ENCODE data around the gene CRB2. TPM values are rescaled to one million over a fixed set of nuclear protein-coding genes. Genes with fewer than 3 reads are reported as not detected.

Gene CRB2
- total RNA-seq, 1 donor = not detected

DNA sequence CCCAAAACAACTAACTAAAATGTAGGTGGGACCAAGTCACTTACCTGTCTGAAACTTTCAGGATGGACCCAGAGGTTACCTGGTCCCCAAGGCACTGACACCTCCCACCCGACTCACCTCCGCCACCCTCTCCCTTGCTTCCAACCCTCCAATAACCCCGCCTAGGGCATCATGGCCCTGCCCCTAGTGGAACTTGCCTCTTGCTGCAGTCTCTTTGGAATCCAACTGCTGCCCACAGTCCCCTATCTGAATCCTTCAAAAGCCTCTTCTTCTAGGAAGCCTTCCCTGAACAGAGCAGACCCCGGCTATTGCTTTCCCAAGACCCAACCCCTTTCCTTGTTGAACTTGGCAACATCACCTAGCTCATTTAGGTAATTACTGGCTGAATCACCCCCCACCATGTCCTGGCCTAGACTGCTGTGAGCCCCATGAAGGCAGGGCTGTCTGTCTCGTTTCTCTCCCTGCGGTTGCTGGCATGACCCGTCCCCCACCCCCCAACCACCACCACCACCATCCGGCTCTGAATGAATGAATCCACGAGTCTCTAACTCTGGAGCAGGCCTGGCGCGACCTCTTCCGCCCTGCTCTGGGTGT, 9.4 kb downstream of the CRB2 start:
- no peak overlapping the region for H3K4me3 ChIP-seq (ENCODE audit: low read depth, low read length)
- DNase-seq (ENCODE audit: low read depth) = no peak
- TF ChIP-seq, protein P1, sequence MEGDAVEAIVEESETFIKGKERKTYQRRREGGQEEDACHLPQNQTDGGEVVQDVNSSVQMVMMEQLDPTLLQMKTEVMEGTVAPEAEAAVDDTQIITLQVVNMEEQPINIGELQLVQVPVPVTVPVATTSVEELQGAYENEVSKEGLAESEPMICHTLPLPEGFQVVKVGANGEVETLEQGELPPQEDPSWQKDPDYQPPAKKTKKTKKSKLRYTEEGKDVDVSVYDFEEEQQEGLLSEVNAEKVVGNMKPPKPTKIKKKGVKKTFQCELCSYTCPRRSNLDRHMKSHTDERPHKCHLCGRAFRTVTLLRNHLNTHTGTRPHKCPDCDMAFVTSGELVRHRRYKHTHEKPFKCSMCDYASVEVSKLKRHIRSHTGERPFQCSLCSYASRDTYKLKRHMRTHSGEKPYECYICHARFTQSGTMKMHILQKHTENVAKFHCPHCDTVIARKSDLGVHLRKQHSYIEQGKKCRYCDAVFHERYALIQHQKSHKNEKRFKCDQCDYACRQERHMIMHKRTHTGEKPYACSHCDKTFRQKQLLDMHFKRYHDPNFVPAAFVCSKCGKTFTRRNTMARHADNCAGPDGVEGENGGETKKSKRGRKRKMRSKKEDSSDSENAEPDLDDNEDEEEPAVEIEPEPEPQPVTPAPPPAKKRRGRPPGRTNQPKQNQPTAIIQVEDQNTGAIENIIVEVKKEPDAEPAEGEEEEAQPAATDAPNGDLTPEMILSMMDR (IDR thresholded peaks at IDR 0.05; ENCODE audit: insufficient read depth, low read depth, low read length) = peak; percentile 44

DNA sequence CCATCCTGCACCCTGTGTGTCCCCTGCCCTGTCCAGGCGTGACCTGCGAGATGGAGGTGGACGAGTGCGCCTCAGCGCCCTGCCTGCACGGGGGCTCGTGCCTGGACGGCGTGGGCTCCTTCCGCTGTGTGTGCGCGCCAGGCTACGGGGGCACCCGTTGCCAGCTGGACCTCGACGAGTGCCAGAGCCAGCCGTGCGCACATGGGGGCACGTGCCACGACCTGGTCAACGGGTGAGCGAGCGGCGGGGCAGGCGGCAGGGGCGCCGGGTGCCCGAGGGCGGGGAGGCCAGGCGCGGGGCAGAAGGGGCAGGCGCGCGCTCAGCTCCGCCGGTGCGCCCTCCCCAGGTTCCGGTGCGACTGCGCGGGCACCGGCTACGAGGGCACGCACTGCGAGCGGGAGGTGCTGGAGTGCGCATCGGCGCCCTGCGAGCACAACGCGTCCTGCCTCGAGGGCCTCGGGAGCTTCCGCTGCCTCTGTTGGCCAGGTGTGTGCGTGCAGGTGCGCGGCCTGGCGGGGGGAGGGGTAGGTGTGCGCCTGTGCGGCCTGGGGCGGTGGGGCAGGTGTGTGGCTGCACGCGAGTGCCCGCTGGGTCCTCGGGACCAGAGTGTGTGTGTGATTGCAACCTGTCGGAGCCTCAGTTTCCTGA, 10.0 kb downstream of the CRB2 start:
- DNase-seq (ENCODE audit: low read depth) = no peak
- TF ChIP-seq, protein P1 (IDR thresholded peaks at IDR 0.05; ENCODE audit: insufficient read depth, low read depth, low read length) = no peak
- no peak overlapping the region for H3K4me3 ChIP-seq (ENCODE audit: low read depth, low read length)

DNA sequence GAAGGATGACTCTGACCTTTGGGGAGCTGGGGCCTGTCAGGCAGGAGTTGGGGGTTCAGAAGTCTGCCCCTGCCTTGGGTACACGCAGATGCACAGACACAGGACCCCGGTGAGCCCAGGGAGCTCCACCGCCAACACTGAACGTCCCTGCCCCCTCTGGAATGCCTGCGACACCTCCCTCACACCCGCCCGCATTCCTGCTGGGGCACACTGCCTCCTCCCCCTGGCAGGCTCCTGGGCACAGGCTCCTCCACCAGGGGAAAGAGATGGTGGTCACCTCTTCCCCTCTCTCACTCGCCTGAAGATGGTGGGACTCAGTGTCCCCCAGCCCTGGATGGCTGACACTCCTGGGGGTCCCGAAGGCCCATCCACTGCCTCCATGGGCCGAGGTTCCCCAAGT, 12.0 kb downstream of the CRB2 start:
- TF ChIP-seq, protein P1 (IDR thresholded peaks at IDR 0.05; ENCODE audit: insufficient read depth, low read depth, low read length) = no peak
- no peak for DNase-seq (ENCODE audit: low read depth)
- no peak overlapping the region for H3K4me3 ChIP-seq (ENCODE audit: low read depth, low read length)

DNA sequence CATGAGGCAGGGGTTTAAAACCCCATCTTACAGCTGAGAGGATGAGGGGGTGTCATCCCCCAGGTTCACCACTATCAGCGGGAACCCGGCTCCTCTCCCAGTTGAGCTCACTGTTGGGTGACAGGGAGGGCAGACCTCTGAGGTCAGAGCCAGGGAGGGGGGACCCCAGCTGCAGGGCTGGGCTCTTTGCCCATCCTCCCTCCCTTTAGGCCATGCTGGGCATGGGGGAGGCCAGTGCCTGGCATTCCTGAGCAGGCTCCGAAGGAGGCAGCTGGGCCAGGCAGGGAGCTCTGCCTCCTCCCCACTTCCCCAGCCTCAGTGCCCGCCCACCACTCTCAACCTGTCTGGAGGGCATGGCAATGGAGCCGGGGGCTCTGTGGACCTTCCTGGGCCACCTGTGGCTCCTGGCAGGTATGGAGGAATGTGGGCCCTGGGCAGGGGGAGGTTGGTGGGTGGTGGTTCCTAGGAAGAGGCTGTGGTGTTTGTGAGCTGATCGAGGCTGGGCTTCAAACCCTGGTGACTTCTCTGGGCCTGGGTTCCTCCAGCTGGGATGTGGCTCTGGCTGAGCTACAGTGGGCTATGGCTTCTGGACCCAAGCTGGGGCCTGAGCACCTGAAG, 12.6 kb downstream of the CRB2 start:
- TF ChIP-seq, protein P1 (IDR thresholded peaks at IDR 0.05; ENCODE audit: insufficient read depth, low read depth, low read length) = no peak
- DNase-seq (ENCODE audit: low read depth) = no peak
- no peak overlapping the region for H3K4me3 ChIP-seq (ENCODE audit: low read depth, low read length)

DNA sequence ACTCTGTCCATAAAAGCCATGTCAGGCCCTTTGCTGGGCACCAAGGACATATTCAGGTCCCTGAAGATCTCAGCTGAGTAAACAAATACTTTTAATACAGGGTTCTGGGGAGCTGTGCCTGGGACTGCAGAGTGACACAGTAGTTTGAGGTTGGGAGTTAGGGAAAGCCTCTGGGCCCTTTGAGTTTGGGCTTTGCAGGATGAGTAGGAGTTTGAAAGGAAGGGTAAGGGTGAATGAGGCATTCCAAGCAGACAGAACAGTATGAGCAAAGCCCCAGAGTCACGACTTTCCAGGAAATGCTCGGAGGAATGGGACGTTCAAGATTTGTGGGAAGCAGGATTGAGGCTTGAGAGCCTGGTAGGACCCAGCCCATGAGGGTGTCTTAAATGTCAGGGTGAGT, 13.3 kb downstream of the CRB2 start:
- TF ChIP-seq, protein P1 (IDR thresholded peaks at IDR 0.05; ENCODE audit: insufficient read depth, low read depth, low read length) = no peak
- no peak for DNase-seq (ENCODE audit: low read depth)
- no peak overlapping the region for H3K4me3 ChIP-seq (ENCODE audit: low read depth, low read length)

DNA sequence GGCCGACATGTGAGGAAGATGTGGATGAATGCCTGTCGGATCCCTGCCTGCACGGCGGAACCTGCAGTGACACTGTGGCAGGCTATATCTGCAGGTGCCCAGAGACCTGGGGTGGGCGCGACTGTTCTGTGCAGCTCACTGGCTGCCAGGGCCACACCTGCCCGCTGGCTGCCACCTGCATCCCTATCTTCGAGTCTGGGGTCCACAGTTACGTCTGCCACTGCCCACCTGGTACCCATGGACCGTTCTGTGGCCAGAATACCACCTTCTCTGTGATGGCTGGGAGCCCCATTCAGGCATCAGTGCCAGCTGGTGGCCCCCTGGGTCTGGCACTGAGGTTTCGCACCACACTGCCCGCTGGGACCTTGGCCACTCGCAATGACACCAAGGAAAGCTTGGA, 14.1 kb downstream of the CRB2 start:
- DNase-seq (ENCODE audit: low read depth) = no peak
- TF ChIP-seq, protein P1 (IDR thresholded peaks at IDR 0.05; ENCODE audit: insufficient read depth, low read depth, low read length) = no peak
- H3K4me3 ChIP-seq (ENCODE audit: low read depth, low read length) = no peak overlapping the region
